NT2/D1 (cell line): ENCODE data around the gene LARP1.

Source experiments
- DNase-seq: peaks from one replicate; pipeline ENCODE4 v3.0.0-alpha.2; 2011; ENCODE audit warnings: low read depth, low spot score
- H3K27me3 ChIP-seq: 2 replicates; pipeline ENCODE4 v1.6.0; 2011; ENCODE audit warnings: mild to moderate bottlenecking; ENCODE audit not compliant: insufficient read length, insufficient read depth
- H3K36me3 ChIP-seq: 2 replicates; pipeline ENCODE4 v1.6.1; 2011; ENCODE audit warnings: mild to moderate bottlenecking, low read length, mixed read lengths; ENCODE audit not compliant: insufficient read depth, insufficient read length
- H3K4me1 ChIP-seq: 2 replicates; pipeline ENCODE4 v1.5.1; 2011; ENCODE audit not compliant: insufficient read depth, insufficient read length
- H3K4me3 ChIP-seq: 2 replicates; pipeline ENCODE4 v1.5.1; 2011; ENCODE audit warnings: low read depth; ENCODE audit not compliant: insufficient read length
- H3K9ac ChIP-seq: 2 replicates; pipeline ENCODE4 v1.6.0; 2011; ENCODE audit warnings: low read depth; ENCODE audit not compliant: insufficient read length
- H3K9me3 ChIP-seq: 2 replicates; pipeline ENCODE4 v1.5.1; 2011; ENCODE audit warnings: mild to moderate bottlenecking, low read length; ENCODE audit not compliant: insufficient read depth
- SUZ12 ChIP-seq: IDR thresholded peaks from 2 replicates; pipeline ENCODE4 v1.6.1; 2011; ENCODE audit not compliant: insufficient read length, insufficient read depth; ENCODE audit errors: extremely low read depth
- YY1 ChIP-seq: IDR thresholded peaks from 2 replicates; pipeline ENCODE4 v1.6.1; 2011; ENCODE audit not compliant: insufficient read length, insufficient read depth
- ZNF274 ChIP-seq: IDR thresholded peaks from 2 replicates; pipeline ENCODE4 v1.6.1; 2011; ENCODE audit warnings: mild to moderate bottlenecking, low read depth, low read length

The LARP1 gene

DNA sequence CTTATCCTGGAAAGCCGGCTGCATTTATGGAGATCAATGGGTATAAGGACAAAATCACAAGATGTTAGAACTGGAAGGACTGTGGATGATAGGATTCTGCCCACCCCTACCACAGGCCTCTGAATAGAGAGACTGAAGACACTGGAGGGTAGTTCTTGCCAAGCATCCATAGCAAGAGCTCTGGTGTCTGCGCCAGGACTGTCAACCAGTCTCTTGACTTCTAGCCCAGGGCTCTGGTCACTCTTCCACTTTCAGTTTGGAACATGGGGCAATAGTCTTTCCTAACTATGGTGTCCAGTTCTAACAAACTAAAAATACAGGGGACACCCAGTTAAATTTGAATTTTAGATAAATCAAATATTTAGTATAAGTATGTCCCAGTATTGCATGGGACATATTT lies 23.4 kb downstream of the LARP1 start:
- no peak for TF ChIP-seq YY1
- TF ChIP-seq SUZ12: no peak
- TF ChIP-seq ZNF274: no peak
- no peaks in the 10 kb centered on the region for H3K9me3 ChIP-seq
- no peaks in the 10 kb centered on the region for H3K27me3 ChIP-seq
- peaks cover 10% of the 10 kb centered on the region for H3K4me1 ChIP-seq
- H3K9ac ChIP-seq: no peak overlapping the region
- peaks cover 16% of the 10 kb centered on the region for H3K36me3 ChIP-seq
- no peak for DNase-seq
- H3K4me3 ChIP-seq: no peak overlapping the region

DNA sequence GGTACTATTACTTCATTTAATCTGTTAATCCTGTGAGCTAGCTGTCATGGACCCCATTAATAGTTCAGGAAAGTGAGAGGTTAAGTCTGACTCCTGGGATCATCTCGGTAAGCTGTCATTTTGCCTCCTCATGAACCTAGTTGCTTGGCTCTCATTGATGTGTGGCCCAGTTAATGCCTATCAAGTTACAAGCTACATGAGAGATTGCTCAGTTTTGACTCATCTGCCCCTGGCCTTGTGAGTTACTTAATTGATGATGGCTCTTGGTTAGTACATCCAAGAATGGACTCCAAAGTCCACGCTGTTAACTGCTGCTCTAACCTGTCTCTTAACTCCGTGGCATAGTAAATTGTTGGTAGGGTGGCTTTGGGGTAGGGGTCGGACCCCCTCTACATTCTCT lies 23.9 kb downstream of the LARP1 start:
- H3K27me3 ChIP-seq: no peaks in the 10 kb centered on the region
- peaks cover 16% of the 10 kb centered on the region for H3K36me3 ChIP-seq
- no peak overlapping the region for H3K9ac ChIP-seq
- H3K9me3 ChIP-seq: no peaks in the 10 kb centered on the region
- no peak overlapping the region for H3K4me3 ChIP-seq
- H3K4me1 ChIP-seq: peaks cover 10% of the 10 kb centered on the region
- DNase-seq: no peak
- TF ChIP-seq ZNF274 (no peak), SUZ12 (no peak)

DNA sequence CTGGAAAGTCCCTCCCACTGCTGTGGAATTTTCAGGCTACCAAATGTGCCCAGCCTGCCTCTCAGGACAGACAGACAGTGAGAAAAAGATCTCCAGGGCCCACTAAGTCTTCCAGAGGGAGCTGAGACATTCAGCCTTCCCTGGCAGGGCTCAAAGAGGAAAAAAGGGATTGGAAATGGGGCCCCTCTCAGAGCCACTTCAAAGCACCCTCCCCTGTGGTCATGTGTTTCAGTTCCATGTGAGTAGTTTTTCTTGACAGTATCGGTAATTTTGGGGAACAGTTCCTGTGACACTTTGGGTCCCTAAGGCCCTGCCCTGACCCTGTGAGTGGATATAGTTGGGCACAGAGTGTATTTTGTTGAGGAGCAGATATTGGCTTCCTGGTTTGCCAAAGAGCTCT lies 25.0 kb downstream of the LARP1 start:
- no peak overlapping the region for H3K9ac ChIP-seq
- H3K4me3 ChIP-seq: no peak overlapping the region
- DNase-seq: no peak
- H3K36me3 ChIP-seq: peaks cover 11% of the 10 kb centered on the region
- H3K4me1 ChIP-seq: peaks cover 8% of the 10 kb centered on the region
- TF ChIP-seq YY1: no peak
- TF ChIP-seq ZNF274: no peak
- TF ChIP-seq SUZ12: no peak
- no peaks in the 10 kb centered on the region for H3K27me3 ChIP-seq
- no peaks in the 10 kb centered on the region for H3K9me3 ChIP-seq

DNA sequence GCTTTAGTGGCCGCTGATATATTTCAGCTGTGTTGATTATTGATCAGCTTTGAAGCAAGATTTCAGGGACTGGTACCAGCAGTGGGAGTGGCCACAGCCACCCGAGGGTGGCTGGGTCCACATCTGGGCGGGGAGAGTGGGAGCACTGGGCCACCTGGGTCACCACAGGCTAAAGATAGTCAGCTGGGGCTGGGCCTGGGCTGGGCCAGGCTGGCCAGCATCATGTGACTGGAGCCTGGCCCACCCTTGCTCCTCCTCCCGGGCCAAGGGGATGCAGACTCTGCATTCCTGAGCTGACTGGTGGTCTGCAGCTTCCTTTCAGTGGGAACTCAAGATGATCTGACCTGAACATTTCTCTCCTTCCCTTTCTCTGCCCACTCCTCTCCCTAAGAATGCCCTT lies 27.1 kb downstream of the LARP1 start:
- Histone ChIP-seq H3K9me3 (no peaks in the 10 kb centered on the region), H3K4me1 (peaks cover 8% of the 10 kb centered on the region), H3K4me3 (no peak overlapping the region), H3K9ac (no peak overlapping the region), H3K36me3 (peaks cover 9% of the 10 kb centered on the region), H3K27me3 (no peaks in the 10 kb centered on the region)
- TF ChIP-seq ZNF274 (no peak), SUZ12 (no peak), YY1 (no peak)
- DNase-seq: no peak

DNA sequence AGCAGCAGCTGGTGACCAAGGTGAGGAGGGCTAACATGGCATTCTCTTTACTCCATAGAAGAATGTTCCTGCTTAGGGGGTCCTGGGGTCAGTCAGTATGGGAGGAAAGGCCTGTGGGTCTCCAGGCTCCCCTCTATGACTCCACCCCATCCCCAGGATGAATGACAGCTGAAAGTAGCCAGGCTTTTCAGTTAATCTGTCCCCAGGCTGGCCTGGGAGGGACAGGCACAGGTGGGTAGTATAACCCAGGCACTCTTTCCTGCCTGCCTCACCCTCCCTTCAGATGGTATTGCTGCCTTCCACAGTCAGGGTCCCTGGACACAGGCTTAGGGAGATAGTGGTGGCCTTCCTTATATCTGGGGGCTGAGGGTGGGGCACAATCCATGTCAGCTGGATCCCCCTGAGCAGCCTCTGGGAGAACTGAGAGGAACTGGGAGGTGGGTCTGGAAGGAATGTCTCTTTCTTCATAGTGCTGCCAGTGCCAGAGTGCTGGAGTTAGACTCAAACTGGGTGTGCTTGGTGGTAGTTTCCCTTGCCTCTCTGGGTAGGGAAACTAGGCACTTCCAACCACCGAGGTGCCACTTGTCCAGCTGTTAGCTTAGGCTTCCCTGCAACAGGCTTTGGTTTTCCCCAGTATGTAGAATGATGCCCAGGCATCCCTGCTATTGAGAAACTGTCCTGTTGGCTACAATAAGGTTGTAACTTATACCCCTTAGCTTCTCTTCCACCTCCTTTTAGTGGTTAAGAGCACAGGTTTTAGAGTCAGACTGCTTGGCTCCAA lies 27.8 kb downstream of the LARP1 start:
- no peaks in the 10 kb centered on the region for H3K9me3 ChIP-seq
- no peaks in the 10 kb centered on the region for H3K27me3 ChIP-seq
- no peak overlapping the region for H3K4me3 ChIP-seq
- H3K4me1 ChIP-seq: peaks cover 8% of the 10 kb centered on the region
- DNase-seq: no peak
- TF ChIP-seq YY1 (no peak), ZNF274 (no peak), SUZ12 (no peak)
- H3K36me3 ChIP-seq: peaks cover 9% of the 10 kb centered on the region
- H3K9ac ChIP-seq: no peak overlapping the region

DNA sequence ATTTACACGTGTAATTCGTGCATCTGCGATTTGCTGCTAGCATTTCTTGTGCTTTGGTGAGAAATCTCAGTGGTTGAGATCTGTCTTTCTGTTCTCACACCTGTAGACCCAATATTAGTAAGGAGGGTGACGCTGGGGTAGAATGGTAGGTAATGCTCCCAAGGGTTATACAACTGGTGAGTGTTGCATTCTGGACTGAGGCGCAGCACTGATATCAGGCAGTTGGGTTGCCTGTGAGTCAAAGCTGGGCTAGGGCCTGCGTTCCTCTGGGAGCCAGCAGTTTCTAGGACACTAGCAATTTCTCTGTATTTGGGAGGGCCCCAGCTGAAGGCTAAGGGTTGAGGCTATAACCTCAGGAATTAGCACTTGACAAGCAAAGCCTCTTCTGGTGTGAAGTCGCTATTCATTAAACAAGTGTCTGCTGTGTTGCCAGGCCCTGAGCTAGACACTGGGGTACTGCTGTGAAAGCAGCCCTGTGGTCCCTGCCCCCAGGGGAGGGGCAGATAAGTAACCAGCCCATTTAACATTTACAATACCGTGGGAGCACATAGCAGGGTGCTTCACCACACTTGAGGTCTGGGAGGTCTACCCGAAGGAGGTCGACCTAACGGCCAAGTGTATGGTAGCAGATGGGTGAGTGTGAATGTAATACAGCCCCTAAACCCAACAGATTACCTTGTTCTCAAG lies 28.7 kb downstream of the LARP1 start:
- Histone ChIP-seq H3K9me3 (no peaks in the 10 kb centered on the region), H3K36me3 (peaks cover 9% of the 10 kb centered on the region), H3K9ac (no peak overlapping the region), H3K27me3 (no peaks in the 10 kb centered on the region), H3K4me1 (peaks cover 8% of the 10 kb centered on the region), H3K4me3 (no peak overlapping the region)
- no peak for TF ChIP-seq SUZ12
- no peak for TF ChIP-seq ZNF274
- no peak for TF ChIP-seq YY1
- DNase-seq: no peak

DNA sequence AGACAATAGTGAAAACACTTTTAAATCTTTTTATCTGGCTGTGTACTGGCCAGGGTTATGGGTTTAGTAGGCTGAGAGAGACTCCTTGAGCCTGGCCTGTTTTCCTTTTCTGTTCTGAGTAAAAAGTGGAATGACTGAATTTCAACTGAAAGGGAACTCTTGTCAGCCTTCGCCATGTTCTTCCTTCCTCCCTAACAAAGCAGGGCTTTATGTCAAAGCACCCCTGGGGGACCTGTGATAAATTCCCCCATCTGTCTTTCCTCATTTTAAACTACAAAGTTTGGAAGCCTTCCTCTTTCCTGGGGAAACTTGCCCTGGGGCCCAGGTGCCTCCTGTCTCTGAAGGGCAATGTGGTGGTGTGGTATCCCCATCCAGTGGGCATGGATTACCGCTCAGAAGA lies 29.7 kb downstream of the LARP1 start:
- peaks cover 8% of the 10 kb centered on the region for H3K4me1 ChIP-seq
- no peak overlapping the region for H3K4me3 ChIP-seq
- no peak overlapping the region for H3K9ac ChIP-seq
- DNase-seq: no peak
- H3K9me3 ChIP-seq: no peaks in the 10 kb centered on the region
- no peaks in the 10 kb centered on the region for H3K27me3 ChIP-seq
- TF ChIP-seq YY1: no peak
- TF ChIP-seq SUZ12: no peak
- no peak for TF ChIP-seq ZNF274
- H3K36me3 ChIP-seq: peaks cover 8% of the 10 kb centered on the region
